MM.1S (cell line): Measurements from ENCODE around the gene TRMT1.

Experiments used
- CTCF ChIP-seq: fragments of 300-600 bp; sonication (generic); IDR thresholded peaks from 2 replicates; pipeline ENCODE4 v1.5.1; 2016; ENCODE audit warnings: antibody characterized with exemption, low read length, mixed read lengths
- EZH2 ChIP-seq: fragments of 300-600 bp; sonication (generic); optimal IDR thresholded peaks from 2 replicates; pipeline ENCODE3; 2017; ENCODE audit warnings: low read depth, mild to moderate bottlenecking, antibody characterized with exemption, low read length, mixed read lengths

- TF ChIP-seq EZH2 = no peak
- no peak for TF ChIP-seq CTCF
Observed at GRCh38 chr19:13073263-13073662, 43.3 kb downstream of the TRMT1 start.
